GM21367 (cell line): ENCODE data around the gene ARMH3.

Experiments
- ATAC-seq: cut with Tn5 transposase; IDR thresholded peaks from one replicate; pipeline ENCODE4 v1.9.1; 2021; ENCODE audit not compliant: unreplicated experiment

ARMH3 gene

DNA sequence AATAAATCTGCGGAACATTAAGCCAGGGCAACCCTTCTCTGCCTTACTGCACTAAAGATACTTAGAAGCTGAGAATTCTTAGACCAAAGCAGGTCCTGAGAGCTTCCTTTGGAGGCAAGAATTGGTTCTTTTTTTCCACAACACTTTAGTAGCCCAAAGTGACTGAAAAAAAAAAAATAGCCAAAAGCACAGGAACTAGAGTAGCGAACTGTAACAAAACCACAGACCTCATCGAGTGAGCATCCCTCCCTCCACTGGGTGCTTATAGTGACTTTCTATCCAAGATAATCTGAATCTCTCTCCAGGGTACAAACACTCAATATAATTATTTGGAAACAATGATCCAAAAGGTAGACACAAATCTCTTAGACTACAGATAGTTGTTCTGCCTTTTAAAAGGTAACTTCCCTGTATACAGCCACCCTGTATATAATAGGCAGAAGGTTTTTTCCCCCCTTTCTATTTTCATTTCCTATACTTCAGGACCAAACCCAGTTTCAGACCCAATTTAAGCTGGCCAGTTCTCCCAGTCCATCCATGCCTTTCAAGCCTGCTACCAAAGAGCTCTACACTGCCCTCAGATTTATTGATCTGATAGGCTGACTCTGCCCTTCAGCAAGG is 180.8 kb downstream of the ARMH3 start:
- ATAC-seq = no peak

- ATAC-seq = no peak
Observed at GRCh38 chr10:101874252-101874651, 181.7 kb downstream of the ARMH3 start.

- no peak for ATAC-seq
Observed at GRCh38 chr10:101867931-101868330, 188.0 kb downstream of the ARMH3 start.

- no peak for ATAC-seq
Observed at GRCh38 chr10:101859530-101859929, 196.4 kb downstream of the ARMH3 start.

DNA sequence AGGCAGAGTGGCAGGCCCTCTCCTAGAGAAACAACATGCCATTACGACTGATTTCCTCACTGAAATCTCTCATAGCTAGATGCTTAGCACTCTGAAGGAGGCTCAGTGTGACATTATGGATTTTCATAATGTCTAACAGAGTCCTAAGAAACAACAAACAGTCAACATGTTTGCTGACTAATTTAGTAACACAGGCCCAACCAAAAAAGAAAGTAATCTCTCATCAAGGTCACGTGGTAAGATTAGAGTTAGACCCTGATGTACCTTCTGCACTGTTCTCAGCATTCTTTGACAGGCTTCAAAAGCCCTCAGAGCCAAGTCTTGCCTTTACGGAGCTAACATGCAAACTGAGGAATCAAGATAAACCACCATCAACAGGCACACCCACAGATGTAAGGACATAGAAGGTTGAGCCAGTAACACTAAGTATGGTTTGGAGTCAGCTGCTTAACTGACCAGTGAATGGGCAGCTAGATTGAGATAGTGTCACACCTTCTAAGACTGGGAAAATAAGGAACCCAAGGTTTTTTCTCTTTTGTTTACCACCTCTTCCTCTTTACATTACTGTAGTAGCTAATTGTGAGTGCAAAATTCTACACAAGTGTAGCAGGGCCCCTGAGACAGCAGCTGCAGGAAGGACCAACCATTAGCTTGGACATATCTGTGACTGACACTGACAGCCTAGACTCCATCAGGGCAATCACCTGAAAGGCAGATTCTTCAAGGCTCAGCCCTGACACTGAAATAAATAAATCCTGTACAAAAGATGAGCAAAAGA is 197.1 kb downstream of the ARMH3 start:
- no peak for ATAC-seq

GRCh38 chr10:101857802-101858476 is 198.0 kb downstream of the ARMH3 start:
- ATAC-seq = no peak

- no peak for ATAC-seq
Observed at GRCh38 chr10:101856626-101857025, 199.3 kb downstream of the ARMH3 start.

- ATAC-seq = no peak
Observed at GRCh38 chr10:101851411-101852116, 204.4 kb downstream of the ARMH3 start.

DNA sequence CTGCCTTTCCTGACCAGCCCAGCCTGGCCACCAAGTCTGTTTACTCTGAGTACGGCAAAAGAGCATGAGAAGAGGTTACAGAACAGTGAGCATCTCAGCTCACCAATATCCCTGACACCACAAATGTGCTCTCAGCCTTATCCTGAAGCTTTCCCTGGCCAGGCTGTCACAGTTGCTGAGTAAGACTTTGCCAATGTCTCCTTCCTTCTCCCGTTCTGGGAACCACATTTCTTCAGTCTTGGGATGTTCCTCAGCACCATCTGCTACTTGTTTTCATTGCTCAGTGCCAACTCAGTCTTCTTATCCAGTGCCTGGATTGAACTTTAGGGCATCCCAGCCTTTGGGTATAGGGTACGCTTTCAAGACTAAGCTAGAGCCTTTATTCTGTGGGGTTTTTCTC is 205.2 kb downstream of the ARMH3 start:
- ATAC-seq = no peak

DNA sequence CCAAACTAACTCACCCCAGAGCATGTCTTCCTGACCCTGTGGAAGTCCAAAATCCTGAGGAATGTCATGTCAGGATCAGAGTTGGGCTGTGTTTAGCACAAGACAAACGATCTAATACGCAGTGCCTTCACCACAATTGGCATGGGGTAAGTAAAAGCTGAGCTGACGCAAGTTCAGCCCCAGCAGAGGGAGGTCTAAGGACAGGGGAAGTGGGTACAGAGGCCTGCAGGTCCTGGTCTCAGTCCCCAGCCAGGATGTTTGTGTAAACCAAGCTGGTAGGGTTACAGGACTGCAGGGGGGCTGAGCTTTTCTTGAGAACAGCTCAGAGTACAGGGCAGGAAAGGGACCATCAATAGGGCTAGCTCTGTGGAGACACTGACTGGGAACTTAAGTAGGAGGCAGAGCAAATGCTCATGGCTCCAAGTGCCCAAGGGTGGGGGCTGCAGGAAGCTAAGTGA is 207.1 kb downstream of the ARMH3 start:
- ATAC-seq = no peak

DNA sequence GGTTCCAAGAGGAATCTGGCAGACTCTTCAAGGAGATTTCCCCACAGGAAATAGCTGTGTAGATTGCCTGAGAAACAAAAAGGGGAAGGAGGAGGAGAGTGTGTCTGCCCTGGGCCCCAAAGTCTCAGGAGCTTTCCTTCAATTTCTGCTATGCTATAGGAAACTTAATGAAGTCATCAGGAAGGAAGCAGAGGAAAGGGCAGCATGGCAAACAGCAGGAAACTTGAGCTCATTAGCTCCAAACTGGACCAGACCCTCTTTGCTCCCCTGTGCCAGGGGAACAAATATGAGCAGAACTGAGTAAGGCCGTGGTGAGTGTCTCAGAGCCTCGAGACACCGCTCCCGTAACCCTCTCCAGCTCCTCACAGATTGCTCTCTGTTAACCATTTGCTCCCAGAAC is 207.6 kb downstream of the ARMH3 start:
- no peak for ATAC-seq

DNA sequence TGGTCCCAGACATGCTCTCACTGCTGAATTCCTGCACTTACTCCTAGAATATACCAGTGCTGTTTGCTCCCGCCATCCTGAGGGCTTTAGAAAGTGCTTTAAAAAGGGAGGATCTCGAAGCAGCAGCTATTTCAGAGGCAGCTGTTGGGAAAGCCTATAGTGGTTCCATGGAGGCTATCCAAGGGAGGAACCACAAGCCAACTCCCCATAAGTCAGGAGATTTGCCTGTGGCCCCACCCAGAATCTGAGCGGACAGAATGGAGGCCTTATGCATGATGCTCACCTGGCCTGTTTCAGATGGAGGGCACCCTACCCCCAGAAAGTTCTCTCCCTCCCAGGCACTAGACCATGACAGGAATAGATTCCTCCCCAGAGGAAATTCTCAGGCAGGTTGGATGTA is 210.1 kb downstream of the ARMH3 start:
- no peak for ATAC-seq

DNA sequence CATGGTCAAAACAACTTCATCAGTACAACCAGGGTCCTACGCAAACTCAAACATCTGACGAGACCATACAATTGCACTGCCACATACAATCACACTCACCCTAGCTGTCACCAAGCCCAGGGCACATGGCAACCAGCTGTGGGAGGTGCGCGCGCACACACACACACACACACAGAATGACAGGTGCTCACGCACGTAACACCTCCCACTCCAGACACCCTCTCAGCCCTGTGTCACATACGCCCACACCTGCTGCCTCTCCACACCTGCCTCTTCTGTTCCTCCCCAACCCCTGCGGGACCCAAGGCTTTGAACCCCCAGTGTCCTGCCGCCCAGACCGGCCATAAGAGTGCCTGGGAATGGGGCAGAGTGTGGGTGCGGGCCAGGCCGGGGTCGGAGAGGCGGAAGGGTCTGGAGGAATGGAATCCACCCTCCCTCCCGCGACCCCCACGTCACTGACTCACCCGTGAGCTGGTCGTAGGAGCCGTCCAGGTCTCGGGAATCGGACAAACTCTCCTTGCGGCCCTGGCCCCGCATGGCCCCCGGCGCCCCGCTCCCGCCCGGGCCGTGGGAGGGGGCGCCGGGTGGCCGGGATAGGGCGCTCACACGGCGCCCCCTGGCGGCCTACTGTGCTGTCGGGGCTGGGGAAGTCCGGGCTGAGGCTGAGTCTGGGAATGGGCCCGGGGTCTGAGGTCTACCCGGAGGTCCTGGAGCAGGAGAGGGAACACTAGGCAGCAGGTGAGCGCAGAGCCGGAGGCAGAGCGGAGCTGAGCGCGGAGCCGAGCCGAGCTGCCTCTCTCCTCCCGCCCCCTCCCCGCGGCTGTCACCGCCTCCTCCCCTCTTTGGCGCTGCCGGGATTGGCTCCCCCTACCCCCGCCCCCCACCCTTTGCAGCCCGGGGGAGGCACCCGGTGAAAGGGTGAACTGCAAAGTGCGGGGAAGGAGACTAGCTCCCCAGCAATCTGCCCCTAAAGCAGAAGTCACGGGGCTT is 212.6 kb downstream of the ARMH3 start, which contains the start of gene KCNIP2:
KCNIP2 (minus strand) TSS at position 769 of the 990 bp plus-strand sequence; CDS start at position 537, 232 bp downstream.
- no peak for ATAC-seq

DNA sequence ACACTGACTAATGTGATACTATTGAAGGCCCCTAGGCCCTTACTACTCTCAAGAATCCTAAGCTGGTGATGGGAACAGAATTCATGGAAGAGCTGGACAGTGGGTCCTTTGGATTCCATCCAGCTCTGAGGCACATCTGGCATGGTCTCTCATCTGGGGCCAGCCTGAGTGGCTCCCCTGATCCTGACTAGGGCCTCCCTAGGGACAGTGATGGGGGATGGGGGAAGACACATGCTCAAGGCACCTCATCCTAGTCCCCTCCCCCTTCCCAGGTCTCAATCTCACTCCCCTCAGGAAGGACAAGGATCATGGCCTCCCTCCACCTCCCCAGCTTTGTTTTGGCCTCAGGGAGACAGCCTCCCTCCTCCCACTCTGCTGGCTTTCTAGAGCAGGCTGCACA is 214.1 kb downstream of the ARMH3 start:
- ATAC-seq = no peak

DNA sequence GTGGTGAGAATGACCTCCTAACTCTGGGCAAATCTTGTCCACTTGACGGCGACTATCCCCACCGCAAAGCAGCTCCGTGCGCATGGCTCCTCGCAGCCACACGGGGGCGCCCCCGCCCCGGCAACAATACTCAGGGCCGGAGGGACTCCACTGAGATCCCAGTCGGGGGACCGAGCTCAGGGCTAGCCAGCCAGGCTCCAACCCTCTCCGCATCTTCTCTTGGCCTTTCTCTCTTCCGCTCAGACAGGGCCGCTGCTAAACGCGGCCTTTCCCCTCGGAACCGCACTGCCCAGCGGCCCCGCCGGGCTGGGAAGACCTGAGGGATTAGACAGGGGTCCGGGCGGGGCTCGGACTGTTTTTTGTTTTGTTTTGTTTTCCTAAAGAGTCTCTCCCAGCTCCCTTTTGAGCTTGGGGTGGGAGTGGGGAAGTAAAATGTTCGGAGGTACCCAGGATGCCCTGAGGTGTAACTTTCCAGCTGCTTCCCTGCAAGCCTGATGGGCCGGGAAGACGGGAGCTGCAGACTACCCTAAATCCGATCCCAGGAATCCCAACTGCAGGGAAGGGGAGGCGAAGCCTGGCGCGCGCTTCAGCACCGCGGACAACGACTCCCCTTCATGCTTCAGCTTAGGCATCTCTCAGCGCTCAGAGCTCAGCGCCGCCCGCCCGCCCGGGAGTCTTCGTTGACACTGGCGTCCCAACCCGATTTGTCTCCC is 215.1 kb downstream of the ARMH3 start:
- no peak for ATAC-seq

DNA sequence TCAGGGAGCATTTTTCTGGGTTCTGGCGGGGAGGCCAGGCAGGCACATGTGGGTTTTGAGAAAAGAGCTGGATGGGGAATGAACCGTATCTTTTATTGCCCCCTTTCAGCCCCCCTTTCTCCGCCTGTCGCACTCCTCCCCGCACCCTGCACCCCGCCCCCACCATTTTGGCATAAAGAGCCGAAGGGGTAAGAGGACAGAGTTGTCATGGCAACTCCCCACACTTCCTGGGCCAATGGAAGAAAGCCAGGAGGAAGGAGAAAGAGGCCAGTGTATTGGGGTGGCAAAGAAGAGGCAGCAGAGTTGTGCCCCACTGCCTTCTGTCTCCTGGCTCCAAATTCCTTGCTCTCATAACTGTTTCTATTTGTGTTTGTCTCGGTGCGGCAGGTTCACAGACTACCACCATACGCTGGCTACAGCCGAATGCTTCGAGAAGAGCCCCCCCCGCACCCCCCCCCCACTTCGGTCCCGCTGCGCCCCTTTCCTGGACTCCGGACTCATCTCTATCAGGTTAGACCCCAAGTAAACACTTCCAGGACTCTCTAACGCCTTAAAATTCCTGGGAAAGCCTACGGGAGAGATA is 215.8 kb downstream of the ARMH3 start:
- ATAC-seq = no peak

DNA sequence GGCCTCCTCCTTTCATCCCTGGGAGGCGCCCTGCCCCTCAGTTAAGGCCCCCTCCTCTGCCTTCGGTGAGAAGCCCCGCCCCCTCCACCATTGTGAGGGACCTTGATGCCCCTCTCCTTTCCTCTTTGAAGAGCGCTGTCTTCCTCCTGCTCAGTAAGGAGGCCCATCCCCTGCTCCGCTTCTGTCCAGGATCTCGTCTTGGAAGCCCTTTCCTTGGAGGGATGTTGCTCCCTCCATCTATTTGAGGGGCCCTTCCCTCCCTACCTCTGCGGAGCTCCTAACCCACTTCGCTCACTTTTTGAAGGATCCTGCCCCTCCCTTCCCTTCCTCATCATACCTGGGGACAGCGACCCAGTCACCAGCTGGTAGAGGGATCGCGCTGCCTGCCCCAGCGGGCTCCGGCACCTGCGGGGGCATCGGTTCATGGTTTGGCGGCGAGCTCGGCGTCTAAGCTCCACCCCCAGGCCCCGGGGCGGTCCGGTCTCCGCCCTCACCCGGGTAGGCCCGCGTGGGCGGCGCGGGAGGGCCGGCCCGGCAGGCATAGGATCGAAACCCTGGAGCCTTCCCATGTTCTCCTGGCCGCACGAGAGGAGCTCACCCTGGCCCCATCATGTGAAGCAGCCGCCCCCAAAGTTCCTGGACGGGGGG is 216.4 kb downstream of the ARMH3 start:
- no peak for ATAC-seq

- ATAC-seq = no peak
Observed at GRCh38 chr10:101839002-101839401, 217.0 kb downstream of the ARMH3 start.
